ENCODE measurements around the gene DIDO1. TPM values are rescaled to one million over a fixed set of nuclear protein-coding genes. Genes with fewer than 3 reads are reported as not detected.

DIDO1 gene
- total and polyA plus RNA-seq, 2 of the 13 experiments (the other 11 are each of a cell fraction or from before 2014, with no cell fraction given), result 75.0 to 75.1 TPM

- TF ChIP-seq TRIM22 (IDR thresholded peaks at IDR 0.05) (no peak), ESRRA (CRISPR knock-in tag; IDR thresholded peaks at IDR 0.05; ENCODE audit: low read depth) (no peak), NFATC3 (CRISPR knock-in tag; IDR thresholded peaks at IDR 0.05) (no peak), ZBTB21 (CRISPR knock-in tag; IDR thresholded peaks at IDR 0.05) (0 out of 2 replicates have a peak, but pooled peaks have one; percentile 36), PRMT3 (CRISPR knock-in tag; IDR thresholded peaks at IDR 0.05; ENCODE audit: borderline replicate concordance, low read depth) (no peak), ZNF644 (CRISPR knock-in tag; IDR thresholded peaks at IDR 0.05; ENCODE audit: low read depth) (peak; percentile 16; the same call in 1 of the 2 replicates), ZSCAN5A (CRISPR knock-in tag; IDR thresholded peaks at IDR 0.05; ENCODE audit: borderline replicate concordance) (no peak), ZNF660 (CRISPR knock-in tag; IDR thresholded peaks at IDR 0.05; ENCODE audit: borderline replicate concordance, low read depth) (no peak), ZNF546 (CRISPR knock-in tag; conservative IDR thresholded peaks at IDR 0.05) (no peak), GABPA (IDR thresholded peaks at IDR 0.05; ENCODE audit: low read depth, low read length) (no peak), GABPA (CRISPR knock-in tag; IDR thresholded peaks at IDR 0.05; ENCODE audit: low read depth) (peak; percentile 13; the same call in 1 of the 2 replicates), CBFB (CRISPR knock-in tag; IDR thresholded peaks at IDR 0.05) (no peak), ZBTB8A (CRISPR knock-in tag; IDR thresholded peaks at IDR 0.05; ENCODE audit: borderline replicate concordance, low read depth) (no peak), RORA (CRISPR knock-in tag; IDR thresholded peaks at IDR 0.05) (no peak), ZC3H13 (CRISPR knock-in tag; IDR thresholded peaks at IDR 0.05) (no peak), ZBTB3 (CRISPR knock-in tag; IDR thresholded peaks at IDR 0.05; ENCODE audit: borderline replicate concordance, low read depth) (no peak), ZNF260 (CRISPR knock-in tag; IDR thresholded peaks at IDR 0.05; ENCODE audit: borderline replicate concordance, low read depth) (no peak), ZKSCAN5 (CRISPR knock-in tag; IDR thresholded peaks at IDR 0.05) (no peak), HES4 (CRISPR knock-in tag; IDR thresholded peaks at IDR 0.05; ENCODE audit: borderline replicate concordance) (no peak), HHEX (CRISPR knock-in tag; IDR thresholded peaks at IDR 0.05) (no peak)
- TF ChIP-seq, protein P1, sequence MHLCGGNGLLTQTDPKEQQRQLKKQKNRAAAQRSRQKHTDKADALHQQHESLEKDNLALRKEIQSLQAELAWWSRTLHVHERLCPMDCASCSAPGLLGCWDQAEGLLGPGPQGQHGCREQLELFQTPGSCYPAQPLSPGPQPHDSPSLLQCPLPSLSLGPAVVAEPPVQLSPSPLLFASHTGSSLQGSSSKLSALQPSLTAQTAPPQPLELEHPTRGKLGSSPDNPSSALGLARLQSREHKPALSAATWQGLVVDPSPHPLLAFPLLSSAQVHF (CRISPR knock-in tag; IDR thresholded peaks at IDR 0.05), result no peak
- TF ChIP-seq, protein P2, sequence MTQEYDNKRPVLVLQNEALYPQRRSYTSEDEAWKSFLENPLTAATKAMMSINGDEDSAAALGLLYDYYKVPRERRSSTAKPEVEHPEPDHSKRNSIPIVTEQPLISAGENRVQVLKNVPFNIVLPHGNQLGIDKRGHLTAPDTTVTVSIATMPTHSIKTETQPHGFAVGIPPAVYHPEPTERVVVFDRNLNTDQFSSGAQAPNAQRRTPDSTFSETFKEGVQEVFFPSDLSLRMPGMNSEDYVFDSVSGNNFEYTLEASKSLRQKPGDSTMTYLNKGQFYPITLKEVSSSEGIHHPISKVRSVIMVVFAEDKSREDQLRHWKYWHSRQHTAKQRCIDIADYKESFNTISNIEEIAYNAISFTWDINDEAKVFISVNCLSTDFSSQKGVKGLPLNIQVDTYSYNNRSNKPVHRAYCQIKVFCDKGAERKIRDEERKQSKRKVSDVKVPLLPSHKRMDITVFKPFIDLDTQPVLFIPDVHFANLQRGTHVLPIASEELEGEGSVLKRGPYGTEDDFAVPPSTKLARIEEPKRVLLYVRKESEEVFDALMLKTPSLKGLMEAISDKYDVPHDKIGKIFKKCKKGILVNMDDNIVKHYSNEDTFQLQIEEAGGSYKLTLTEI (CRISPR knock-in tag; conservative IDR thresholded peaks at IDR 0.05), result no peak
These were observed 2.5 kb downstream of the DIDO1 start (continued) for GRCh38 chr20:62923669-62924441.

Data from HepG2 (cell line).